Tibial artery (tissue), 4 donors: ENCODE measurements around the gene ARL4A.

Source experiments
- DNase-seq, 2 donors: peaks; one replicate each; pipeline ENCODE4 v3.0.0-alpha.2; 2019
- H3K27ac ChIP-seq, 2 donors: fragments of 200-600 bp; sonication (generic) in 1 of 2; 1 replicate in 1 of 2; 2 replicates in 1 of 2; pipeline ENCODE4 v1.5.1; 2018 to 2019; ENCODE audit warnings: mild to moderate bottlenecking in 1 of 2
- H3K27me3 ChIP-seq, 2 donors: fragments of 200-600 bp; sonication (generic) in 1 of 2; one replicate each; pipeline versions ENCODE4 v1.5.1 to v1.6.0; 2016 to 2019
- H3K36me3 ChIP-seq, 3 donors: fragments of 200-600 bp; sonication (generic) in 2 of 3; one replicate each; pipeline ENCODE4 v1.5.1; 2016 to 2019; ENCODE audit warnings: mild to moderate bottlenecking in 2 of 3
- H3K4me1 ChIP-seq, 4 donors: fragments of 200-600 bp; sonication (generic) in 2 of 4; 1 replicate in 3 of 4; 2 replicates in 1 of 4; pipeline ENCODE4 v1.5.1; 2016 to 2019
- H3K4me3 ChIP-seq, 2 donors: fragments of 200-600 bp; sonication (generic) in 1 of 2; 1 replicate in 1 of 2; 2 replicates in 1 of 2; pipeline ENCODE4 v1.5.1; 2018 to 2019; ENCODE audit warnings: mild to moderate bottlenecking in 2 of 2
- H3K9me3 ChIP-seq, 3 donors: fragments of 200-600 bp; sonication (generic) in 1 of 3; one replicate each; pipeline ENCODE4 v1.5.1; 2016 to 2019
- CTCF ChIP-seq, 2 experiments: fragments of 200-600 bp in 1 of 2; fragments of 450-650 bp in 1 of 2; IDR thresholded peaks; one replicate each; pipeline ENCODE4 v1.5.1; 2017 to 2019; ENCODE audit warnings: antibody characterized with exemption in 2 of 2, mild to moderate bottlenecking in 1 of 2, moderate library complexity in 1 of 2
- intact Hi-C: fragments of 100-400 bp; cut with DNase I; formaldehyde crosslinking; loops from one replicate; pipeline ENCODE4 v1.15.0; 2023; ENCODE audit warnings: low total_unique reads

ARL4A gene

GRCh38 chr7:12731214-12731656, 43.8 kb downstream of the ARL4A start:
- Histone ChIP-seq H3K9me3 (no peaks in the 10 kb centered on the region), H3K4me3 (no peak overlapping the region), H3K27me3 (no peaks in the 10 kb centered on the region), H3K4me1 (peaks cover 0 to 5% (median 3%) of the 10 kb centered on the region in 4 donors), H3K27ac (no peak overlapping the region), H3K36me3 (no peaks in the 10 kb centered on the region)
- intact Hi-C loops, result no loop called here
- TF ChIP-seq CTCF (IDR thresholded peaks at IDR 0.05), result no peak
- no peak for DNase-seq

GRCh38 chr7:12731775-12732174, 44.3 kb downstream of the ARL4A start:
- H3K27ac ChIP-seq, result no peak overlapping the region
- no peaks in the 10 kb centered on the region for H3K27me3 ChIP-seq
- H3K36me3 ChIP-seq, result no peaks in the 10 kb centered on the region
- H3K9me3 ChIP-seq, result no peaks in the 10 kb centered on the region
- intact Hi-C loops, result no loop called here
- H3K4me3 ChIP-seq, result no peak overlapping the region
- no peak for DNase-seq
- no peak for TF ChIP-seq CTCF (IDR thresholded peaks at IDR 0.05)
- H3K4me1 ChIP-seq, result peaks cover 0 to 5% (median 3%) of the 10 kb centered on the region in 4 donors

- H3K4me3 ChIP-seq, result no peak overlapping the region
- intact Hi-C loops, result no loop called here
- TF ChIP-seq CTCF (IDR thresholded peaks at IDR 0.05), result no peak
- H3K4me1 ChIP-seq, result peaks cover 0 to 5% (median 3%) of the 10 kb centered on the region in 4 donors
- H3K36me3 ChIP-seq, result no peaks in the 10 kb centered on the region
- no peaks in the 10 kb centered on the region for H3K9me3 ChIP-seq
- H3K27me3 ChIP-seq, result no peaks in the 10 kb centered on the region
- H3K27ac ChIP-seq, result no peak overlapping the region
- DNase-seq, result no peak
These were observed 45.0 kb downstream of the ARL4A start for GRCh38 chr7:12732428-12732827.

- no peaks in the 10 kb centered on the region for H3K27me3 ChIP-seq
- H3K27ac ChIP-seq, result no peak overlapping the region
- H3K9me3 ChIP-seq, result no peaks in the 10 kb centered on the region
- intact Hi-C loops, result no loop called here
- no peak overlapping the region for H3K4me3 ChIP-seq
- H3K36me3 ChIP-seq, result no peaks in the 10 kb centered on the region
- no peak for TF ChIP-seq CTCF (IDR thresholded peaks at IDR 0.05)
- no peak for DNase-seq
- no peaks in the 10 kb centered on the region for H3K4me1 ChIP-seq
These were observed 48.5 kb downstream of the ARL4A start for GRCh38 chr7:12735923-12736322.

- no peaks in the 10 kb centered on the region for H3K4me1 ChIP-seq
These were observed 49.9 kb downstream of the ARL4A start for GRCh38 chr7:12737373-12737772.

More at GRCh38 chr7:12737373-12737772, 49.9 kb downstream of the ARL4A start:
- Histone ChIP-seq H3K27me3 (no peaks in the 10 kb centered on the region), H3K27ac (no peak overlapping the region), H3K9me3 (no peaks in the 10 kb centered on the region), H3K4me3 (no peak overlapping the region), H3K36me3 (no peaks in the 10 kb centered on the region)
- intact Hi-C loops, result no loop called here
- TF ChIP-seq CTCF (IDR thresholded peaks at IDR 0.05), result no peak
- no peak for DNase-seq
